ENCODE results near the gene ZNF236.

DNA sequence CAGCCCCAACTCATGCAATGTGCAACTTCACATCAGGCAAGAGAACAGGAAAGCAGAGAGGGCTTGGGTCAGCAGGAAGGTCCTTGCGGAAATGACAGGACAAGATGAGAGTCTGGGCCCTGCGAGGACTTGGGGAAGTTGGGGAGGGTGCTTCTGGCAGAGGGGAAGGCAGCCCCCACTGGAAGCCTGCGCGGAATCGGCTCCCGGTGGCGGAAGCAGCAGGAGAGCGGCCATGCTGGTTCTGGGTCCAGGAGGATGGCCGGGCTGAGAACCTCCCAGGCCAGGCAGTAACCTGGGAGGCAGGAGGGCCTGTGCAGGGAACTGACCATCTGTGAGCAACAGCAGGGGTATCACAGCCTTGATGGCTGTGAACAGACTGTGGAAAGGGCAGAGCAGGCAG, 197.3 kb downstream of the ZNF236 start:
- TF ChIP-seq CTCF (IDR thresholded peaks at IDR 0.05; ENCODE audit: poor library complexity) (no peak), EZH2 (IDR thresholded peaks at IDR 0.05; ENCODE audit: borderline replicate concordance) (no peak), EZH2phosphoT487 (IDR thresholded peaks at IDR 0.05; ENCODE audit: low read depth, severe bottlenecking, unreplicated experiment) (no peak)
